ENCODE measurements around the gene CA7. TPM values are rescaled to one million over a fixed set of nuclear protein-coding genes. Genes with fewer than 3 reads are reported as not detected.
A peak's percentile ranks its signal among the peaks of the same experiment; 100 is the strongest.

Gene CA7
- not detected in 2 replicates for total RNA-seq
- polyA plus RNA-seq, result not detected in 2 replicates
- polyA plus RNA-seq (2011; cell fraction: cytosol; rRNA removed), result not detected in 2 replicates
- not detected in 2 replicates for polyA plus RNA-seq (2011; cell fraction: nucleus; rRNA removed)
- polyA plus RNA-seq (2012), result not detected in 2 replicates
- polyA minus RNA-seq, result not detected in 2 replicates
- not detected for polyA minus RNA-seq (2011; cell fraction: cytosol; rRNA and poly(A)+ RNA removed)
- polyA minus RNA-seq (2011; cell fraction: nucleus; rRNA and poly(A)+ RNA removed), result not detected in 2 replicates
- not detected for Bru-seq, nascent RNA
- not detected for BruChase-seq, experiment 1, labeled RNA remaining after a 6-hour chase
- BruChase-seq, experiment 2, labeled RNA remaining after a 2-hour chase, result not detected
- long read RNA-seq, result 0 reads

DNA sequence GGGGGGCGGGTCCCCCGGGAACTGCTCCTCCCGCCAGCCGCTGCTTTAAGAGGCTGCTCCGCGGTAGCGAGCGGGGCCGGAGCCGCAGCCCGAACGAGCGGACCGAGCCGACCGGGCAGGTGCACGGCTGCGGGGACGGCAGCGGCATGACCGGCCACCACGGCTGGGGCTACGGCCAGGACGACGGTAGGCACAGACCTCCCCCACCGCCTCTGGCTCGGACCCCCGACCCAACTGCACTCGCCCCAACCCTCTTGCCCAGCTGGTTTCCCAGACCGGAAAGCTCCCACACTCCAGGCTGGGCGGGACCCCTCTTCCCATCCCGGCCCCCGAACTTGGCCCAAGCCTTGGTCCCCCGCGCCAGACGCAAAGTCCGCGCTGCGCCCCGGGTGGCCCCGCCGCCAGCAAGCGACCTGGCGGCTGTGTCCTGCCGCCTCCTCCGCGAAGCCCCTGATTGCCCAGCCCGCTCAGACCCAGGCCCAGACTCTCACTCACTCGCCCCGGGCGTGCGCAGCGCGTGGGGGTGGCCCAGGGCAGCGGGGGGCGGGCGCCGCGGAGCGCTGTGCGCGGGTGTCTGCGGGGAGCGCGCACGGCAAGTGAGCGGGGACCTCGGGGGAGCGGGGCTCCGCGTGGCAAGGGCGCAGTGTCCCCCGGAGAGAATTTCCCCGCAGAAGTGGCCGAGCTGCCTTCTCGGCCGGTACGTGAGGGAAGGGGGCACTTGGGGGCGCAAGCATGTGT lies at the start of gene CA7:
TSS of gene CA7 (plus strand) at position 73 of the 738 bp plus-strand sequence. CDS start at position 147, 74 bp downstream.
- FAIRE-seq, result no peak
- Histone ChIP-seq H3K9me1 (replicated peaks; ENCODE audit: control insufficient read depth, extremely low read depth, insufficient read depth, low read length) (no peaks in the 10 kb centered on the region), H3K9ac (replicated peaks; ENCODE audit: extremely low read depth, insufficient read depth, low read length) (no peak within 1 kb of the TSS), H2AFZ (ENCODE audit: low read depth, low read length) (no peak within 1 kb of the TSS), H3K79me2 (ENCODE audit: control insufficient read depth, insufficient read depth, low read length) (no peaks in the 10 kb centered on the region), H3K27me3 (ENCODE audit: control insufficient read depth in 2 of 2, insufficient read depth in 2 of 2, low read length in 2 of 2) (peaks cover 46 to 50% of the 10 kb centered on the region in 2 experiments), H4K20me1 (replicated peaks; ENCODE audit: control insufficient read depth, extremely low read depth, insufficient read depth, low read length) (no peaks in the 10 kb centered on the region), H3K4me1 (ENCODE audit: control insufficient read depth, extremely low read depth, insufficient read depth, low read length) (peaks cover 2% of the 10 kb centered on the region), H3K9me3 (replicated peaks; ENCODE audit: control insufficient read depth, insufficient read depth, low read length) (no peaks in the 10 kb centered on the region), H3K36me3 (ENCODE audit: control insufficient read depth in 2 of 2, extremely low read depth in 1 of 2, insufficient read depth in 2 of 2, low read length in 2 of 2) (no peaks in the 10 kb centered on the region), H3K4me3 (replicated peaks in 1 of 3; ENCODE audit: insufficient read depth in 1 of 3, low read depth in 1 of 3, low read length in 3 of 3) (peak within 1 kb of the TSS in 1 of 3 experiments; percentile 1), H3K4me2 (ENCODE audit: insufficient read depth, low read length) (no peak within 1 kb of the TSS), H3K27ac (ENCODE audit: insufficient read depth, low read depth, low read length) (no peak within 1 kb of the TSS)
- ChIA-PET CTCF (interaction anchor here (0.6 to 3.6 kb wide), 4 partner anchors 14 to 179 kb away, joined by 3 to 36 read pairs (median 10); partner anchors contain the start of gene NAE1), POLR2A (no interaction called here)
- dilution Hi-C loops (cut with MboI; ENCODE audit: extremely low pct_ligation_motif_present, low sequenced_read_pairs), result no loop called here
- DNase-seq (ENCODE audit: low read depth, low spot score), result no peak
- intact Hi-C loops (cut with micrococcal nuclease), result no loop called here
- no TSS peak for BruUV-seq (replicated peaks)
- TF ChIP-seq MYC (IDR thresholded peaks at IDR 0.05; ENCODE audit: low read depth, low read length) (no peak), EZH2 (IDR thresholded peaks at IDR 0.05; ENCODE audit: borderline replicate concordance, low read depth, low read length, severe bottlenecking) (peak; percentile 93)

DNA sequence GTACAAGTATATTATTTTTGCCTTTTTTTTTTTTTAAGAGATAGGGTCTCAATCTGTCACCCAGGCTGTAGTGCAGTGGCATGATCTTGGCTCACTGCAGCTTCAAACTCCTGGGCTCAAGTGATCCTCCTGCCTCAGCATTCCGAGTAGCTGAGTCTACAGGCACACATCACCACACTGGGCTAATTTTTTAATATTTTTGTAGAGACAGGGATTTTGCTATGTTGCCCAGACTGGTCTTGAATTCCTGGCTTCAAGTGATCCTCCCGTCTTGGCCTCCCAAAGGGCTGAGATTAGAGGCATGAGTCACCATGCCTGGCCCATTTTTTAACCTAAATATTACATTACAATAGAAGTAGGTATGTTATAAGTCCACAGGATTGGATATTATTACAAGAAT lies 46.1 kb upstream of the CA7 start:
- DNase-seq (ENCODE audit: low read depth, low spot score) (no peak), FAIRE-seq (no peak)
- no peaks in the 10 kb centered on the region for H3K4me1 ChIP-seq (ENCODE audit: control insufficient read depth, extremely low read depth, insufficient read depth, low read length)
- intact Hi-C loops (cut with micrococcal nuclease), result no loop called here
- no peak overlapping the region for H3K4me3 ChIP-seq (replicated peaks in 1 of 3; ENCODE audit: insufficient read depth in 1 of 3, low read depth in 1 of 3, low read length in 3 of 3)
- H3K36me3 ChIP-seq (ENCODE audit: control insufficient read depth in 2 of 2, extremely low read depth in 1 of 2, insufficient read depth in 2 of 2, low read length in 2 of 2), result peaks cover 0 to 6% of the 10 kb centered on the region in 2 experiments
- H2AFZ ChIP-seq (ENCODE audit: low read depth, low read length), result no peak overlapping the region
- no peak overlapping the region for H3K27ac ChIP-seq (ENCODE audit: insufficient read depth, low read depth, low read length)
- dilution Hi-C loops (cut with MboI; ENCODE audit: extremely low pct_ligation_motif_present, low sequenced_read_pairs), result no loop called here
- H3K4me2 ChIP-seq (ENCODE audit: insufficient read depth, low read length), result no peak overlapping the region
- TF ChIP-seq POLR2AphosphoS5 (IDR thresholded peaks at IDR 0.05; ENCODE audit: insufficient read depth, low read depth, low read length), result no peak
- TF ChIP-seq EZH2 (IDR thresholded peaks at IDR 0.05; ENCODE audit: borderline replicate concordance, low read depth, low read length, severe bottlenecking), result no peak
- CTCF ChIA-PET, result interaction anchor here (1.2 to 1.3 kb wide), 2 partner anchors 32 to 33 kb away, joined by 3 to 4 read pairs; partner anchors contain the start of gene NAE1
- POLR2A ChIA-PET, result no interaction called here
- no peaks in the 10 kb centered on the region for H3K27me3 ChIP-seq (ENCODE audit: control insufficient read depth in 2 of 2, insufficient read depth in 2 of 2, low read length in 2 of 2)
- H3K9me3 ChIP-seq (replicated peaks; ENCODE audit: control insufficient read depth, insufficient read depth, low read length), result no peaks in the 10 kb centered on the region
- no peaks in the 10 kb centered on the region for H3K9me1 ChIP-seq (replicated peaks; ENCODE audit: control insufficient read depth, extremely low read depth, insufficient read depth, low read length)
- no peaks in the 10 kb centered on the region for H4K20me1 ChIP-seq (replicated peaks; ENCODE audit: control insufficient read depth, extremely low read depth, insufficient read depth, low read length)
- no peak overlapping the region for H3K9ac ChIP-seq (replicated peaks; ENCODE audit: extremely low read depth, insufficient read depth, low read length)
- no TSS peak for BruUV-seq (replicated peaks)
- H3K79me2 ChIP-seq (ENCODE audit: control insufficient read depth, insufficient read depth, low read length), result no peaks in the 10 kb centered on the region
